Fibroblast of pulmonary artery (primary cell): Measurements from ENCODE around the gene CACNA1B.

ENCODE experiments used
- DNase-seq: peaks from one replicate; pipeline ENCODE4 v3.0.0-alpha.2; 2010; ENCODE audit warnings: low read depth
- H3K4me3 ChIP-seq: replicated peaks from 2 replicates; pipeline ENCODE4 v1.5.1; 2011; ENCODE audit warnings: low read depth, mild to moderate bottlenecking, control low read depth, low read length, moderate library complexity
- TF ChIP-seq, protein P1 (sequence below): IDR thresholded peaks from 2 replicates; pipeline ENCODE4 v1.5.1; 2011; ENCODE audit warnings: mild to moderate bottlenecking, control low read depth, low read length, inconsistent platforms; ENCODE audit errors: missing control alignments

The CACNA1B gene

DNA sequence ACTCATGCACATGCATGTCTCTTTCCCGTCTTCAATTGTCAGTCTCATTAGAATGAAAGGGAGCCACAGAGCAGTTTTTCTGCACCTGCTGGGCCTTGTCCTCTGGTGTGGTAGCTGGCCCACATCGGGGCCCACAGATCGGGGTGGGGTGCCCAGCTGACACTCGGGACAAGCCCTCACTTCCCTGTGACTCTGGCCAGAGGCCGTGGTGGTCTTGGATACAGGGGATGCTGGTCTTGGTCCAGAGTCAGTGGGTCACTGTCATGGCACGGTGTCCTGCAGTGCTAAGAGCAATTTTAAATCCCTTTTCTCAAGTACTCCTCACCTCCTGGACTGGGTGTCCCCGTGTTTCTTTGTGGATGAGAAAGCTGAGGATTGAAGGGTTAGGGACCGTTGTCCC, 193.2 kb downstream of the CACNA1B start:
- no peak for DNase-seq
- TF ChIP-seq, protein P1, sequence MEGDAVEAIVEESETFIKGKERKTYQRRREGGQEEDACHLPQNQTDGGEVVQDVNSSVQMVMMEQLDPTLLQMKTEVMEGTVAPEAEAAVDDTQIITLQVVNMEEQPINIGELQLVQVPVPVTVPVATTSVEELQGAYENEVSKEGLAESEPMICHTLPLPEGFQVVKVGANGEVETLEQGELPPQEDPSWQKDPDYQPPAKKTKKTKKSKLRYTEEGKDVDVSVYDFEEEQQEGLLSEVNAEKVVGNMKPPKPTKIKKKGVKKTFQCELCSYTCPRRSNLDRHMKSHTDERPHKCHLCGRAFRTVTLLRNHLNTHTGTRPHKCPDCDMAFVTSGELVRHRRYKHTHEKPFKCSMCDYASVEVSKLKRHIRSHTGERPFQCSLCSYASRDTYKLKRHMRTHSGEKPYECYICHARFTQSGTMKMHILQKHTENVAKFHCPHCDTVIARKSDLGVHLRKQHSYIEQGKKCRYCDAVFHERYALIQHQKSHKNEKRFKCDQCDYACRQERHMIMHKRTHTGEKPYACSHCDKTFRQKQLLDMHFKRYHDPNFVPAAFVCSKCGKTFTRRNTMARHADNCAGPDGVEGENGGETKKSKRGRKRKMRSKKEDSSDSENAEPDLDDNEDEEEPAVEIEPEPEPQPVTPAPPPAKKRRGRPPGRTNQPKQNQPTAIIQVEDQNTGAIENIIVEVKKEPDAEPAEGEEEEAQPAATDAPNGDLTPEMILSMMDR, result no peak
- H3K4me3 ChIP-seq, result no peak overlapping the region

DNA sequence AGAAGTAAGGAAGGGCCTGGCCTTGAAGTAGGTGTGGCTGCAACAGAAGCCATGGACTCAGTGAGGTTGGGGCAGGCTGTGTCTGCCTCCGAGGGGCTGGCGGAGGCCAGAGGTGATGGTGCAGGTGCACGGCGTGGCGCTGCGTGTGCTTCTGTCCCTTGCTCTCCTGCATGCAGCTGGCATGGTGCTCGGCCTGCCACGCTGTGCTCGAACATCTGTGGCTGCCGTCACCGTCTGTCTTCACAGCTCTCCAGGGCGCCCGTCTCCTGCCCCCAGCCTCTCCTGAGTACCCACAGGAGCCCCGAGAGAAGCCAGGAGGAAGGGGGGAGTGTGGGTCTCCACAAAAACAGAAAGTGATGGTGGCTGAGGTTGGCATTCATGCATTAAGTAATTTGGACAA, 193.7 kb downstream of the CACNA1B start:
- DNase-seq, result no peak
- H3K4me3 ChIP-seq, result no peak overlapping the region
- TF ChIP-seq, protein P1, result no peak

DNA sequence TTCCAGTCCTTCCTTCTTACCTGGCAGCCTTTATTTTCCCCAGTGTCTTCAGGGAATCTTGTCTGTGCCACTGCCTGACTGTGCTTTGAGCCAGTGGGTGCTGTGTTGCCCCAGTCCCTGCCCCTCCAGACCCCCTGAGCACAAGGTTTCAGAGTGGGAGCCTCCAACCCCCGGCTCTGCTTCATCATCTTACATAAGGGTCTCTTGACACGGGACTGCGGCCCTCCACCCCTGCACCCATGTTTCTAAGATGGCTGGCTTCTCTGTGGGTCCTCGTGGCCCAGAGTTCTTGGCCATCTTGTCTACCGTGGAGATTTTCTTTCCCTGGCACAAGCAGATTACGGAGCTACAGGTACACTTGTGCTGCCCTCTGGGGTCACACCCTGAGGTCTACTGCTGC, 194.1 kb downstream of the CACNA1B start:
- TF ChIP-seq, protein P1, result no peak
- no peak for DNase-seq

DNA sequence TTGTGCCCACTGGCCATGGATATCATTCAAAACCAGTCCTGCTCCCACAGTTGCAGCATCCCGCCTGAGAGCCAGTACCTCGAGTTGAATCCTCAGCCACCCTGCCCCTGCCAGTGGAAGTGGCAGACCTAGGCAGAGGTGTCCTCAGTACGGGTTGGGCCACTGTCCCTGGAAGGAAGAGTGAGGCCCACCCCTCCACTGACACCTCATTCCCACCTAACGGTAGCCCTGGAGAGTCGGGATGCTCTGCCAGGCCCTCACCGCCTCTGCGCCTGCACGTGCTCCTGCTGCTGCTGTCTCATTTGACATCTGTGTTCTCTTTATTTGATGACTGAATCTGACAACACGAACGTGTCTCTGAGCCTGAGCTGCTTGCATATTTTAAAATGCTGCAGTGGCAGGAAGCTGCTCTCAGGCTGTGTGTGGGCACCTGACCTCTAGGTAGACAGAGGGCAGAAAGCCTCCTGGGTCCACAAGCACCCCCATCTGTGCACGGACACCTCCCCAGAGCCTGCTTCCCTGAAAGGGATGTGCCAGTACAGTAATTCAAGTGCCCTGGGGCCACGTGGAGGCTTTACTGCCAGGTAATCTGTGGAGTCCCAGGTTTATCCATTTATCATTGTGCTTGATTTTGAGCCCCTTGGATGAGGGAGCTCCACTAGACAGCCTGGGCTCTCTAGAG, 194.7 kb downstream of the CACNA1B start:
- TF ChIP-seq, protein P1, result no peak
- DNase-seq, result no peak
- no peak overlapping the region for H3K4me3 ChIP-seq

More for the DNA sequence above, 194.1 kb downstream of the CACNA1B start:
- H3K4me3 ChIP-seq, result no peak overlapping the region

DNA sequence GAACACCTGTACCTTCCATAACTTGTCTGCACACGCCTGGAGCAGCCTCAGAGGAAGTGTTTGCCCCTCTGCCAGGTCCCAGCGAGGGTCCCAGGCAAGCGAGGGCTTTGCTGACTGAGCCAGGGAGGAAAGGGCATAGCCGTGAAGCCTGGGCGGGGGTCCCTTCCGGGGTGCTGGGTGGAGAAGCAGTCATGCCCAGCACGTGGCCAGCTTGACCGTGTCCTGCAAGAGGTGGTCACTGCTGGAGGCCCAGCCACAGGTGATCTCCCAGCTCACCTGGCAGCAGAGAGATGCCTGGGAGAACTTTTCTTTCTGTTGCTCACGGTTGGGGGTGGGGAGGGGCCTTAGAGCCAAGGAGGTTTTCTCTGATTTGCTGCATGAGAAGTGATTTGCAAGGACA, 195.3 kb downstream of the CACNA1B start:
- H3K4me3 ChIP-seq, result no peak overlapping the region
- no peak for DNase-seq
- TF ChIP-seq, protein P1, result no peak

DNA sequence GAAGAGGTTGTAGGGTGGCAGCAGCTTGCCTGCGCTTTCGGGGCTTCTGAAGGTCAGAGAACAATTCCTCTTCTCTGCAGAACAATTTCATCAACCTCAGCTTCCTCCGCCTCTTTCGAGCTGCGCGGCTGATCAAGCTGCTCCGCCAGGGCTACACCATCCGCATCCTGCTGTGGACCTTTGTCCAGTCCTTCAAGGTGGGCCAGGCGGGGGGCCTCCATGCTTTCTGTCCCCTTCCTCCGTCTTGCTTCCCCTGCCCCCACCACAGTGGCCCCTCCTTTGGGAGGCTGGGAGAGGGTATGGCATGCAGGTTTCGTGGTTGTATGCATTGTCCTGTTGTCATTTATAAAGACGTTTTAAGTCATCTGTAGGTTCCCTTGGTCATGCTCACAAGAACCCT, 195.8 kb downstream of the CACNA1B start:
- TF ChIP-seq, protein P1, result no peak
- H3K4me3 ChIP-seq, result no peak overlapping the region
- DNase-seq, result no peak

DNA sequence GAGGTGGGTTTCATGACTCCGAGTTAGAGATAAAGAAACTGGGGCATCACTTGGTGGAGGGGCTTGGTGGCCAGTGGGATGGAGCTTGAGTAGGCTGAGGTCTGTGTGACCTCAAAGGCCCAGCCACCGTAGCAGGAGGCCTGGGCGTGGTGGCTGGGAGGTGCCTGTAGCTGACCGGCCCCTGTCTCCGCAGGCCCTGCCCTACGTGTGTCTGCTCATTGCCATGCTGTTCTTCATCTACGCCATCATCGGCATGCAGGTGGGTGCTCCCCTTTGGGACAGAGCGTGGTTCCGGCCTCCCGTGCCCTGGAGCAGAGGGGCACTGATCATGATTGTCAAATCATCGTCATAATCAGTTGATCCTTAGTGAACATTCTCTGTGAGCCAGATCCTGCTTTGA, 196.2 kb downstream of the CACNA1B start:
- no peak for DNase-seq
- no peak overlapping the region for H3K4me3 ChIP-seq
- TF ChIP-seq, protein P1, result no peak
